Parathyroid adenoma (tissue), 2 donors: Measurements from ENCODE around the gene ETFB.

Experiments used
- H2AFZ ChIP-seq: fragments of 300-600 bp; sonication (generic); one replicate; pipeline ENCODE4 v1.7.0; 2017; ENCODE audit warnings: antibody characterized with exemption, mild to moderate bottlenecking
- H3K27ac ChIP-seq: fragments of 300-600 bp; sonication (generic); one replicate; pipeline ENCODE4 v1.7.0; 2017
- H3K27me3 ChIP-seq: fragments of 300-600 bp; sonication (generic); one replicate; pipeline ENCODE4 v1.7.0; 2017; ENCODE audit warnings: low read length; ENCODE audit not compliant: control insufficient read depth, insufficient read depth
- H3K36me3 ChIP-seq: fragments of 300-600 bp; sonication (generic); one replicate; pipeline ENCODE4 v1.7.0; 2017; ENCODE audit warnings: low read length; ENCODE audit not compliant: control insufficient read depth, insufficient read depth
- H3K4me1 ChIP-seq: fragments of 300-600 bp; sonication (generic); one replicate; pipeline ENCODE4 v1.7.0; 2017; ENCODE audit warnings: control low read depth
- H3K4me2 ChIP-seq: fragments of 300-600 bp; sonication (generic); one replicate; pipeline ENCODE4 v1.7.0; 2017; ENCODE audit warnings: low read length
- H3K4me3 ChIP-seq: fragments of 300-600 bp; sonication (generic); one replicate; pipeline ENCODE4 v1.7.0; 2017; ENCODE audit warnings: low read depth, low read length
- H3K79me2 ChIP-seq: fragments of 300-600 bp; sonication (generic); one replicate; pipeline ENCODE4 v1.7.0; 2017; ENCODE audit warnings: control low read depth
- H3K9ac ChIP-seq: fragments of 300-600 bp; sonication (generic); one replicate; pipeline ENCODE4 v1.7.0; 2017; ENCODE audit warnings: mild to moderate bottlenecking
- H3K9me3 ChIP-seq: fragments of 300-600 bp; sonication (generic); one replicate; pipeline ENCODE4 v1.7.0; 2017; ENCODE audit warnings: low read length; ENCODE audit not compliant: control insufficient read depth
- CTCF ChIP-seq: fragments of 300-600 bp; sonication (generic); IDR thresholded peaks from one replicate; pipeline ENCODE4 v1.7.0; 2017; ENCODE audit warnings: antibody characterized with exemption, mild to moderate bottlenecking
- donor health status: primary hyperparathyroidism.

The ETFB gene

GRCh38 chr19:51329411-51329810, 36.8 kb downstream of the ETFB start:
- Histone ChIP-seq H3K9ac (no peak overlapping the region), H3K79me2 (no peaks in the 10 kb centered on the region), H3K9me3 (no peaks in the 10 kb centered on the region), H3K36me3 (no peaks in the 10 kb centered on the region), H3K27me3 (no peaks in the 10 kb centered on the region), H3K27ac (no peak overlapping the region), H2AFZ (no peak overlapping the region), H3K4me2 (no peak overlapping the region), H3K4me1 (no peaks in the 10 kb centered on the region), H3K4me3 (no peak overlapping the region)
- no peak for TF ChIP-seq CTCF

- peak overlapping the region; percentile 45 for H3K4me2 ChIP-seq
- no peaks in the 10 kb centered on the region for H3K9me3 ChIP-seq
- no peak overlapping the region for H3K27ac ChIP-seq
- peak; percentile 11 for TF ChIP-seq CTCF
- H3K36me3 ChIP-seq, result no peaks in the 10 kb centered on the region
- no peak overlapping the region for H3K4me3 ChIP-seq
- no peaks in the 10 kb centered on the region for H3K27me3 ChIP-seq
- peak overlapping the region; percentile 72 for H2AFZ ChIP-seq
- no peak overlapping the region for H3K9ac ChIP-seq
- H3K4me1 ChIP-seq, result no peaks in the 10 kb centered on the region
- H3K79me2 ChIP-seq, result no peaks in the 10 kb centered on the region
Observed at GRCh38 chr19:51327066-51328001, 38.9 kb downstream of the ETFB start.

GRCh38 chr19:51326216-51327065, 39.7 kb downstream of the ETFB start:
- peak overlapping the region; percentile 72 for H2AFZ ChIP-seq
- H3K9me3 ChIP-seq, result no peaks in the 10 kb centered on the region
- TF ChIP-seq CTCF, result no peak
- H3K9ac ChIP-seq, result no peak overlapping the region
- H3K4me3 ChIP-seq, result no peak overlapping the region
- no peaks in the 10 kb centered on the region for H3K27me3 ChIP-seq
- H3K79me2 ChIP-seq, result no peaks in the 10 kb centered on the region
- H3K4me1 ChIP-seq, result no peaks in the 10 kb centered on the region
- H3K27ac ChIP-seq, result no peak overlapping the region
- H3K4me2 ChIP-seq, result no peak overlapping the region
- no peaks in the 10 kb centered on the region for H3K36me3 ChIP-seq

GRCh38 chr19:51325161-51325976, 40.8 kb downstream of the ETFB start:
- Histone ChIP-seq H3K4me1 (peaks cover 4% of the 10 kb centered on the region), H3K4me2 (no peak overlapping the region), H2AFZ (no peak overlapping the region), H3K4me3 (no peak overlapping the region), H3K9ac (no peak overlapping the region), H3K27ac (no peak overlapping the region), H3K36me3 (no peaks in the 10 kb centered on the region), H3K9me3 (no peaks in the 10 kb centered on the region), H3K27me3 (no peaks in the 10 kb centered on the region), H3K79me2 (no peaks in the 10 kb centered on the region)
- TF ChIP-seq CTCF, result no peak
